GM06990 (cell line): ENCODE measurements around the gene ANK2.

Experiments
- DNase-seq: peaks from one replicate; pipeline ENCODE4 v3.0.0-alpha.2; 2011; ENCODE audit not compliant: insufficient read length; ENCODE audit errors: extremely low read depth
- H3K27me3 ChIP-seq: replicated peaks from 2 replicates; pipeline ENCODE4 v1.6.0; 2011; ENCODE audit warnings: low read length; ENCODE audit not compliant: control insufficient read depth, insufficient read depth
- H3K36me3 ChIP-seq: 2 replicates; pipeline ENCODE4 v1.5.1; 2011; ENCODE audit warnings: low read length; ENCODE audit not compliant: control insufficient read depth, insufficient read depth
- H3K4me3 ChIP-seq: replicated peaks from 2 replicates; pipeline ENCODE4 v1.5.1; 2011; ENCODE audit warnings: low read depth, mild to moderate bottlenecking, control low read depth, low read length
- TF ChIP-seq, protein P1 (sequence below): IDR thresholded peaks from 2 replicates; pipeline ENCODE4 v1.5.1; 2011; ENCODE audit warnings: low read length, control low read depth, mild to moderate bottlenecking, inconsistent platforms; ENCODE audit not compliant: insufficient read depth, poor library complexity, severe bottlenecking

The ANK2 gene

DNA sequence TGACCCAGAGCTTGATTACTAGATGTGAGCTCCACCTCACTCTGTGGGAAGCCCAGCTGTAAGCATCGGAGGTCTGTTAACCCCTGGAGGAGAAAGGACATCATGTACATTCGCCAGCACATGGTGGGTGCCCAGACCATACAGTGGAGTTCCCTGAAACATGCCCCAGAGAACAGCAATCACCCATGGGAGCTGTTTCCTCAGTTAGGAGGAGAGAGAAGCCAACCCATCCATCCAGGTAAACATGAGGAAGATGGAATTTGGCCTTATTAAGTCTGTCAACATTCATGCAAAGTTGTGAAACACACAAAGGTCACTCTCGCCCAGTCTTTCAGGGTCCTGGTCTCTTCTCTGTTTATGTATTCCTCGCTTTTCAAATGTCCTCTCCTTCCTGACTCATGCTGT is 354.7 kb downstream of the ANK2 start:
- no peaks in the 10 kb centered on the region for H3K27me3 ChIP-seq
- TF ChIP-seq, protein P1, sequence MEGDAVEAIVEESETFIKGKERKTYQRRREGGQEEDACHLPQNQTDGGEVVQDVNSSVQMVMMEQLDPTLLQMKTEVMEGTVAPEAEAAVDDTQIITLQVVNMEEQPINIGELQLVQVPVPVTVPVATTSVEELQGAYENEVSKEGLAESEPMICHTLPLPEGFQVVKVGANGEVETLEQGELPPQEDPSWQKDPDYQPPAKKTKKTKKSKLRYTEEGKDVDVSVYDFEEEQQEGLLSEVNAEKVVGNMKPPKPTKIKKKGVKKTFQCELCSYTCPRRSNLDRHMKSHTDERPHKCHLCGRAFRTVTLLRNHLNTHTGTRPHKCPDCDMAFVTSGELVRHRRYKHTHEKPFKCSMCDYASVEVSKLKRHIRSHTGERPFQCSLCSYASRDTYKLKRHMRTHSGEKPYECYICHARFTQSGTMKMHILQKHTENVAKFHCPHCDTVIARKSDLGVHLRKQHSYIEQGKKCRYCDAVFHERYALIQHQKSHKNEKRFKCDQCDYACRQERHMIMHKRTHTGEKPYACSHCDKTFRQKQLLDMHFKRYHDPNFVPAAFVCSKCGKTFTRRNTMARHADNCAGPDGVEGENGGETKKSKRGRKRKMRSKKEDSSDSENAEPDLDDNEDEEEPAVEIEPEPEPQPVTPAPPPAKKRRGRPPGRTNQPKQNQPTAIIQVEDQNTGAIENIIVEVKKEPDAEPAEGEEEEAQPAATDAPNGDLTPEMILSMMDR = no peak
- no peaks in the 10 kb centered on the region for H3K36me3 ChIP-seq
- no peak for DNase-seq
- no peak overlapping the region for H3K4me3 ChIP-seq

DNA sequence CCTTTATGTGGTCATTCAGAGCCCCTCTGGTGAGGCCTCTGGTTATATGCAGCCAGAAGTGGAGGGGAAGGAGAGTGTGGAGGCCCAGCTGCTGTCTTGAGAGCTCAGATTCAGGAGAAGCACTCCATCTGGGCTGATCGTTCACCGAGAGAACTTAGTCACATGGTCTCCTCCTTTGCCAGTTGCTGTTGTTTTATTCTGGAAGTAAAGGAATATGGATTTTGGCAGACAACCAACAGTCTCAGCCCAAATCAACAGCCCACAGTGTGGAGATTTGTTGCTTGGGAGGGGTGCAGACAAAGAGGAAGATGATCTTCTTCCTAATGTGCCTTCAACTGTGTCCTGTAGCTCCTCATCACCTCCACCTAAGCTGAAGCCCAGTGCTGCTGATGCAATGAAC is 355.4 kb downstream of the ANK2 start:
- H3K4me3 ChIP-seq = no peak overlapping the region
- DNase-seq = no peak
- no peaks in the 10 kb centered on the region for H3K27me3 ChIP-seq
- TF ChIP-seq, protein P1 = no peak
- H3K36me3 ChIP-seq = no peaks in the 10 kb centered on the region

DNA sequence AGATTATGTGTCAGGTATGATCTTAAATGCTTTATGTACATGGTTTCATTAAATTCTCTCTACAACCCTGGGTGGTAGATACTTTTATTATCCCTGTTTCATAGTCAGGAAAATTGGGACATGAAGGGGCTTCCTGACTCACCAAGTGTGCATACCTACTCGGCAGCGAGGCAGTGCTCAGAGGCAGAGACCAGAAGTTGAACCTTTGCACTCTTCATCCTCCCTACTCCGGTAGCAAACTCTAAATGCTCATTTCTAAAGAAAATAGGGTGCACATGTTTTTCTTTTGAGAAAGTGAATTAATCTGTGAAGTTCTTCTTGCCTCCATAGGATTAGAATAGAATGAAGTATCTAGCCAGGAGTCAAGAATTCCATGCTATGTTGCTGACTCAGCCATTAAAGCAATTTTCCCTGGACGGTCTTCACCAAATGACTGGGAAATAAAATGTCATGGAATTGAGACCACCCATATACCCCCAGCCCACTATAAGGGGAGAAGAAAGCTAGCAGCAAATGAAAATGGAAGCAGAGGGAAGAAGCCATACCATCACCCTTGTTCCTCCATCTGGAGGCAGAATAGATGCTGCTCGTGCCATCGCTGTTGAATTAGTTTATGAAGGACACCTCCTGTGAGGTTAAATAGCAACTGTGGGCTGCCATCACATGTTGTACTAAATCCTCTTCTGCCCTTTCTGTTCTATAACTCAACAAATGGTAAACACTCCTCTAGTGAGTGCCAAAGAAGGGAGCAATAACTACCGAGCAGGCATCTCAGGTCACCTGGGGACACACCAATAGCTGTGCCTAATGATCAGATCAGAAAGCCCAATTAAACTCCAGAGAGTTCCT is 356.6 kb downstream of the ANK2 start:
- Histone ChIP-seq H3K4me3 (no peak overlapping the region), H3K27me3 (no peaks in the 10 kb centered on the region), H3K36me3 (no peaks in the 10 kb centered on the region)
- DNase-seq = no peak
- TF ChIP-seq, protein P1 = no peak

DNA sequence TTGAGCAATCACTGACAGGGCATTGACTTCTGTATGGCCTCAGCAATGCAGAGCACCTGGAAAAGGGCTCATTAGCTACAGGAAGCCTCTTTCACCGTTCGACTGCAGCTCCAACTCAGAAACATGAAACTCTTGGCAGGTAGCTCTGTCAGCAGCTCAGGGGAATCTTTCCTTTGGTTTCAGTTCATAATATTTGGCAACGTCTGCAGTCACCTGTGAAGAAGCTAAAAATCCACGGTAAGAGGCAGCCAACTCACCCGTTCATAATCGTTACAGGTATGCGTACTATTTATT is 357.2 kb downstream of the ANK2 start:
- Histone ChIP-seq H3K4me3 (no peak overlapping the region), H3K36me3 (no peaks in the 10 kb centered on the region), H3K27me3 (no peaks in the 10 kb centered on the region)
- TF ChIP-seq, protein P1 = no peak
- no peak for DNase-seq

DNA sequence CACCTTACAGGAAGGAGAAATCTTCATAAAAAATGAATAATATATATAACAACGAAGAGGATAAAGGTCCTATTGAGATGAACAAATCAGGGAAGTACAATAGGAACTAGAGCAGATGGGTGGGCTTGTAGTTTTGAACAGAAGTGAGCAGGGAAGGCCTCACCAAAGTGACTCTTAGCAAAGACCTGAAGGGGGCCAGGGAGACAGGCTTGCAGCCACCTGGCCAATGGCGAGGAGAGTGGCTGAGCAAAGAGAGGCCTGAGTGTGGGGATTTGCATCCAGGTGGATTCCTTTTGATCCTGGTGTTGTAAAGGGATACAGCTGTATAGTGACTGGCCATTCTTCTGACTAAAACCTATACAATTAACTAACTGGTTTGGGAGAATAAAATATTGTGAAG is 358.0 kb downstream of the ANK2 start:
- TF ChIP-seq, protein P1 = no peak
- Histone ChIP-seq H3K36me3 (no peaks in the 10 kb centered on the region), H3K4me3 (no peak overlapping the region), H3K27me3 (no peaks in the 10 kb centered on the region)
- no peak for DNase-seq

DNA sequence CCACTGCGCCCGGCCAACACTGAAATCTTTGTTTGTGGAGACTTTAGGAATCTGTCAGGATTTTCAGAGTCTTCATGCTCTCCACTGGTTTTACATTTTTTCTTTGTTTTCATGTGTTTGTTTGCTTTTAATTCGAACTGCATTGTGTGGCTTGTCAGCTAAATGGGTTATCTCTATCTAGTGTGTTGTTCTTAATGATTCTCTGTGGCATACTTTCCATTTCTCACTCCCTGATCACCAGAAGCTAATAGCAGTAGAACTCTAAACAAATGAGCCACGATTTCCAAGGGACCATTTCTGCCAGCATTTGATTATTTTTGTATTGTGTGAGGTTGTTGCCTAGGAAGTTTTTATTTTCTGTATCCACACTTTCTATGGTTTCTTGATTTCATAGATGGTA is 359.7 kb downstream of the ANK2 start:
- no peak for DNase-seq
- H3K27me3 ChIP-seq = no peaks in the 10 kb centered on the region
- no peak overlapping the region for H3K4me3 ChIP-seq
- H3K36me3 ChIP-seq = no peaks in the 10 kb centered on the region
- TF ChIP-seq, protein P1 = no peak
